WI38 (cell line): ENCODE data around the gene CFL1.

Source experiments
- H3K4me3 ChIP-seq: 2 replicates; pipeline ENCODE4 v1.5.1; 2011; ENCODE audit warnings: low read depth, mild to moderate bottlenecking, control low read depth, low read length
- TF ChIP-seq, protein P1 (sequence below): IDR thresholded peaks from 2 replicates; pipeline ENCODE4 v1.5.1; 2012; ENCODE audit warnings: low read depth, mild to moderate bottlenecking, control low read depth, low read length

Gene CFL1

GRCh38 chr11:65862941-65863888 lies 5.2 kb upstream of the CFL1 start:
- TF ChIP-seq, protein P1, sequence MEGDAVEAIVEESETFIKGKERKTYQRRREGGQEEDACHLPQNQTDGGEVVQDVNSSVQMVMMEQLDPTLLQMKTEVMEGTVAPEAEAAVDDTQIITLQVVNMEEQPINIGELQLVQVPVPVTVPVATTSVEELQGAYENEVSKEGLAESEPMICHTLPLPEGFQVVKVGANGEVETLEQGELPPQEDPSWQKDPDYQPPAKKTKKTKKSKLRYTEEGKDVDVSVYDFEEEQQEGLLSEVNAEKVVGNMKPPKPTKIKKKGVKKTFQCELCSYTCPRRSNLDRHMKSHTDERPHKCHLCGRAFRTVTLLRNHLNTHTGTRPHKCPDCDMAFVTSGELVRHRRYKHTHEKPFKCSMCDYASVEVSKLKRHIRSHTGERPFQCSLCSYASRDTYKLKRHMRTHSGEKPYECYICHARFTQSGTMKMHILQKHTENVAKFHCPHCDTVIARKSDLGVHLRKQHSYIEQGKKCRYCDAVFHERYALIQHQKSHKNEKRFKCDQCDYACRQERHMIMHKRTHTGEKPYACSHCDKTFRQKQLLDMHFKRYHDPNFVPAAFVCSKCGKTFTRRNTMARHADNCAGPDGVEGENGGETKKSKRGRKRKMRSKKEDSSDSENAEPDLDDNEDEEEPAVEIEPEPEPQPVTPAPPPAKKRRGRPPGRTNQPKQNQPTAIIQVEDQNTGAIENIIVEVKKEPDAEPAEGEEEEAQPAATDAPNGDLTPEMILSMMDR, result no peak
- no peak overlapping the region for H3K4me3 ChIP-seq

DNA sequence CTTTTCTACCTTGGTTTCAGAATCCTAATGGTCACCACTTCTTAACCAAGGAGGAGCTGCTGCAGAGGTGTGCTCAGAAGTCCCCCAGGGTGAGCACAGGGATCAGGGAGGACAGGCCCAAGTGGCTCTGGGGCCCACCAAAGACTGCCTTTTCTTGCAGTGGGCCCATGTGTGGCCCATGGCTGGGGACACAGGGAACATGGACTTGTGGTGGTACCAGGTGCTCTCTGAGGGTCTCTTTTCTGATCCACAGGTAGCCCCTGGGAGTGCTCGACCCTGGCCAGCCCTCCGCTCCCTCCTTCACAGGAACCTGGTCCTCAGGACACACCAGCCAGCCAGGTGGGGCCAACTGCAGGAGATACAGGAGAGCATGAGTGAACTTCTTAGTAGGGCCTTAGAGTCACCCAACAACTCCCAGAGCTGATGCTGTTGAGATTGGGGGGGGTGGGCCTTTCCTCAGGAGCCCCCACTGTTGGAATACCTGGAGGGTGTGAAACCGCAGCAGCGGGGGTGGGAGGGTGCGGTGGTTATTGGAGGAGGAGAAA lies 4.3 kb upstream of the CFL1 start:
- no peak overlapping the region; the same call in 1 of the 2 replicates for H3K4me3 ChIP-seq
- TF ChIP-seq, protein P1, result no peak

GRCh38 chr11:65861533-65862183 lies 3.7 kb upstream of the CFL1 start:
- TF ChIP-seq, protein P1, result no peak

DNA sequence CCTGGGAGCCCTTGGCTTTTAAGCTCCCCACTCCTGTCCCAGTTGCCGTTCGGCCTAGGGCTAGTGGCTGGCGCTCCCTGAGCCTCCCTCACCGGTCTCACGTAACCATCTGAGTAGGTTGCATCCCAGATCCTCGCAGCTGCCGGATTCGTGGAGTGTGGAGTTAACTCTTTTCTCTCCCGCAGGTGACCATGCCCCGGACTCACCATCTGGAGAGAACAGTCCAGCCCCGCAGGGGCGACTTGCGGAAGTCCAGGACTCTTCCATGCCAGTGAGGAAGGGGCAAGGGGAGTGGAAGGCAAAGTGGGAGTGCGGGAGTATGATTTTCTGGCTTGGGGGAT lies 3.2 kb upstream of the CFL1 start:
- TF ChIP-seq, protein P1, result no peak

More at GRCh38 chr11:65861533-65862183, 3.7 kb upstream of the CFL1 start:
- H3K4me3 ChIP-seq, result peak overlapping the region; percentile 91

GRCh38 chr11:65860278-65861164 lies 2.5 kb upstream of the CFL1 start, which contains the start of gene MUS81:
Gene MUS81 (plus strand): TSS chr11:65860433. CDS start chr11:65860754, 321 bp downstream.
- TF ChIP-seq, protein P1, result peak; percentile 73

More for the DNA sequence above, 3.2 kb upstream of the CFL1 start:
- H3K4me3 ChIP-seq, result peak overlapping the region; percentile 91

DNA sequence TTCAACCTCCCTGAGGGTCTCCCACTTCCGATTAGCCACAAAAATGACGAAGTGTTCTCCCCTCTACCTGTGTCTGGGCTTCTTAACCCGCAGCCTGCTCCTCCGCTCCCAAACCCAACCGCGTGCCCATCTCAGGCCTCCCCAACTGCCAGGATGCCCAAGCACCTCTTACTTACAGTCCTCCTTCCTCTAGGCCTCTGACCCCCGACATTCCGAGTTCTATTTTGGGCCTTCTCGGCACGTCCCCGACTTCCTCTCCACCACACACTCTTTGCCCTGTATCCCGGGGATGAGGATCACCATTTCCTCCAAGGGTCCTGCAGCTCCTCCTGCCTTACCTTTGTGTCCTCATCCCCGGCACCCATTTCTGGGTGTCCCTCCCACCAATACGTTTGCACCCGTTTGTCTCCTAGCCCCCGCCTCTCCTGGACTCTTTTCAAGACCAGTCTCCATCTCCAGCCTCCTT lies 1.9 kb upstream of the CFL1 start:
- peak overlapping the region; percentile 91 for H3K4me3 ChIP-seq
- TF ChIP-seq, protein P1, result no peak

More at GRCh38 chr11:65860278-65861164, 2.5 kb upstream of the CFL1 start, which contains the start of gene MUS81:
- peak within 1 kb of the TSS; percentile 91 for H3K4me3 ChIP-seq
